ENCODE results near the gene NAA10.

Gene NAA10

GRCh38 chrX:153933748-153934147 is 1.1 kb downstream of the NAA10 start:
- DNase-seq: peak; percentile 4
- in situ Hi-C loops (cut with HindIII; ENCODE audit: low pct_ligation_motif_present, low pct_unique_long_range_greater_than_20kb, low sequenced_read_pairs): no loop called here

GRCh38 chrX:153932220-153932915 is 2.5 kb downstream of the NAA10 start:
- in situ Hi-C loops (cut with HindIII; ENCODE audit: low pct_ligation_motif_present, low pct_unique_long_range_greater_than_20kb, low sequenced_read_pairs): no loop called here
- no peak for DNase-seq

- no peak for DNase-seq
- in situ Hi-C loops (cut with HindIII; ENCODE audit: low pct_ligation_motif_present, low pct_unique_long_range_greater_than_20kb, low sequenced_read_pairs): no loop called here
Observed at GRCh38 chrX:153931748-153932147, 3.1 kb downstream of the NAA10 start.

GRCh38 chrX:153931151-153931550 is 3.7 kb downstream of the NAA10 start:
- DNase-seq: no peak
- in situ Hi-C loops (cut with HindIII; ENCODE audit: low pct_ligation_motif_present, low pct_unique_long_range_greater_than_20kb, low sequenced_read_pairs): no loop called here

- no peak for DNase-seq
- in situ Hi-C loops (cut with HindIII; ENCODE audit: low pct_ligation_motif_present, low pct_unique_long_range_greater_than_20kb, low sequenced_read_pairs): no loop called here
Observed at GRCh38 chrX:153930011-153930910, 4.6 kb downstream of the NAA10 start.

- no peak for DNase-seq
- in situ Hi-C loops (cut with HindIII; ENCODE audit: low pct_ligation_motif_present, low pct_unique_long_range_greater_than_20kb, low sequenced_read_pairs): no loop called here
Observed at GRCh38 chrX:153929576-153929975, 5.3 kb downstream of the NAA10 start.

- in situ Hi-C loops (cut with HindIII; ENCODE audit: low pct_ligation_motif_present, low pct_unique_long_range_greater_than_20kb, low sequenced_read_pairs): no loop called here
- DNase-seq: no peak
Observed at GRCh38 chrX:153928846-153929245, 6.0 kb downstream of the NAA10 start.

GRCh38 chrX:153927922-153928760 is 6.7 kb downstream of the NAA10 start:
- DNase-seq: peak; percentile 89
- in situ Hi-C loops (cut with HindIII; ENCODE audit: low pct_ligation_motif_present, low pct_unique_long_range_greater_than_20kb, low sequenced_read_pairs): no loop called here

- in situ Hi-C loops (cut with HindIII; ENCODE audit: low pct_ligation_motif_present, low pct_unique_long_range_greater_than_20kb, low sequenced_read_pairs): no loop called here
- peak; percentile 3 for DNase-seq
Observed at GRCh38 chrX:153927672-153927921, 7.2 kb downstream of the NAA10 start.

- no peak for DNase-seq
- in situ Hi-C loops (cut with HindIII; ENCODE audit: low pct_ligation_motif_present, low pct_unique_long_range_greater_than_20kb, low sequenced_read_pairs): no loop called here
Observed at GRCh38 chrX:153926858-153927671, 7.8 kb downstream of the NAA10 start.

- no peak for DNase-seq
- in situ Hi-C loops (cut with HindIII; ENCODE audit: low pct_ligation_motif_present, low pct_unique_long_range_greater_than_20kb, low sequenced_read_pairs): no loop called here
Observed at GRCh38 chrX:153926552-153926857, 8.3 kb downstream of the NAA10 start.

- in situ Hi-C loops (cut with HindIII; ENCODE audit: low pct_ligation_motif_present, low pct_unique_long_range_greater_than_20kb, low sequenced_read_pairs): no loop called here
- no peak for DNase-seq
Observed at GRCh38 chrX:153925739-153926551, 8.9 kb downstream of the NAA10 start, which contains the start of gene ARHGAP4. TSS of gene ARHGAP4 (minus strand) at chrX:153926264. CDS start at chrX:153926202, 62 bp downstream.

GRCh38 chrX:153925387-153925738 is 9.5 kb downstream of the NAA10 start:
- no peak for DNase-seq
- in situ Hi-C loops (cut with HindIII; ENCODE audit: low pct_ligation_motif_present, low pct_unique_long_range_greater_than_20kb, low sequenced_read_pairs): no loop called here

- peak; percentile 26 for DNase-seq
- in situ Hi-C loops (cut with HindIII; ENCODE audit: low pct_ligation_motif_present, low pct_unique_long_range_greater_than_20kb, low sequenced_read_pairs): no loop called here
Observed at GRCh38 chrX:153924149-153924861, 10.5 kb downstream of the NAA10 start.

- DNase-seq: peak; percentile 44
- in situ Hi-C loops (cut with HindIII; ENCODE audit: low pct_ligation_motif_present, low pct_unique_long_range_greater_than_20kb, low sequenced_read_pairs): no loop called here
Observed at GRCh38 chrX:153922932-153923857, 11.6 kb downstream of the NAA10 start.

Data from ACHN (cell line).